ENCODE results near the gene CYP4Z1. TPM values are rescaled to one million over a fixed set of nuclear protein-coding genes. Genes with fewer than 3 reads are reported as not detected.
"Not testable (repeated sequence)": the region's sequence is repeated elsewhere in the genome, so short reads cannot be mapped to it uniquely, and the experiment has no call there.

Gene CYP4Z1
- total RNA-seq, 2 experiments from 2014 or later = not detected

- H3K27ac ChIP-seq (ENCODE audit: low read depth, low read length, poor library complexity, severe bottlenecking); CTCF ChIA-PET (ENCODE audit: unreplicated experiment); H2AFZ ChIP-seq (ENCODE audit: low read length); H3K79me2 ChIP-seq (ENCODE audit: insufficient read depth, low read depth, low read length); BruUV-seq (replicated peaks); H3K4me3 ChIP-seq (ENCODE audit: low read depth, low read length, poor library complexity, severe bottlenecking); H3K4me2 ChIP-seq (ENCODE audit: low read length); H3K9me2 ChIP-seq (ENCODE audit: insufficient read depth, low read length); H3K36me3 ChIP-seq (ENCODE audit: insufficient read depth, low read length); H4K20me1 ChIP-seq (ENCODE audit: insufficient read depth, low read length); intact Hi-C loops (cut with micrococcal nuclease; ENCODE audit: unreplicated experiment); POLR2A ChIA-PET; H3K4me1 ChIP-seq (ENCODE audit: insufficient read depth, low read length, poor library complexity, severe bottlenecking); H3K9me3 ChIP-seq (ENCODE audit: low read length): not testable (repeated sequence)
- peak; percentile 68 for TF ChIP-seq CTCF (conservative IDR thresholded peaks at IDR 0.05; ENCODE audit: low read length)
- peak; percentile 44 for DNase-seq (ENCODE audit: low spot score)
These were observed 22.3 kb downstream of the CYP4Z1 start for GRCh38 chr1:47089356-47089755.

GRCh38 chr1:47091476-47091875, 24.4 kb downstream of the CYP4Z1 start:
- CTCF ChIA-PET (ENCODE audit: unreplicated experiment); intact Hi-C loops (cut with micrococcal nuclease; ENCODE audit: unreplicated experiment); H3K4me2 ChIP-seq (ENCODE audit: low read length); H3K9me3 ChIP-seq (ENCODE audit: low read length); H3K4me3 ChIP-seq (ENCODE audit: low read depth, low read length, poor library complexity, severe bottlenecking); H3K79me2 ChIP-seq (ENCODE audit: insufficient read depth, low read depth, low read length); POLR2A ChIA-PET; DNase-seq (ENCODE audit: low spot score); H3K36me3 ChIP-seq (ENCODE audit: insufficient read depth, low read length); H4K20me1 ChIP-seq (ENCODE audit: insufficient read depth, low read length); H3K27ac ChIP-seq (ENCODE audit: low read depth, low read length, poor library complexity, severe bottlenecking); H2AFZ ChIP-seq (ENCODE audit: low read length); H3K9me2 ChIP-seq (ENCODE audit: insufficient read depth, low read length); BruUV-seq (replicated peaks); H3K4me1 ChIP-seq (ENCODE audit: insufficient read depth, low read length, poor library complexity, severe bottlenecking): not testable (repeated sequence)
- TF ChIP-seq CTCF (conservative IDR thresholded peaks at IDR 0.05; ENCODE audit: low read length) = peak; percentile 66

- DNase-seq (ENCODE audit: low spot score) = no peak
- TF ChIP-seq CTCF (conservative IDR thresholded peaks at IDR 0.05; ENCODE audit: low read length) (no peak), EZH2phosphoT487 (IDR thresholded peaks at IDR 0.05; ENCODE audit: borderline replicate concordance, low read depth, low read length) (no peak)
- Histone ChIP-seq H3K9me3 (ENCODE audit: low read length) (no peaks in the 10 kb centered on the region), H3K27ac (ENCODE audit: low read depth, low read length, poor library complexity, severe bottlenecking) (no peak overlapping the region), H3K4me1 (ENCODE audit: insufficient read depth, low read length, poor library complexity, severe bottlenecking) (no peaks in the 10 kb centered on the region), H4K20me1 (ENCODE audit: insufficient read depth, low read length) (no peaks in the 10 kb centered on the region), H3K36me3 (ENCODE audit: insufficient read depth, low read length) (no peaks in the 10 kb centered on the region), H3K4me2 (ENCODE audit: low read length) (no peak overlapping the region), H3K79me2 (ENCODE audit: insufficient read depth, low read depth, low read length) (no peaks in the 10 kb centered on the region), H3K9me2 (ENCODE audit: insufficient read depth, low read length) (no peaks in the 10 kb centered on the region), H3K4me3 (ENCODE audit: low read depth, low read length, poor library complexity, severe bottlenecking) (no peak overlapping the region), H2AFZ (ENCODE audit: low read length) (no peak overlapping the region)
- ChIA-PET POLR2A (no interaction called here), CTCF (ENCODE audit: unreplicated experiment) (no interaction called here)
- intact Hi-C loops (cut with micrococcal nuclease; ENCODE audit: unreplicated experiment) = no loop called here
- no TSS peak for BruUV-seq (replicated peaks)
These were observed 37.8 kb downstream of the CYP4Z1 start for GRCh38 chr1:47104816-47105215.

Measured in OCI-LY7 (cell line).